EL (cell line): ENCODE results near the gene IGIP.
"Not testable (repeated sequence)": the region's sequence is repeated elsewhere in the genome, so short reads cannot be mapped to it uniquely, and the experiment has no call there.

Experiments
- DNase-seq: peaks from one replicate; pipeline ENCODE4 v3.0.0-alpha.2; 2016

The IGIP gene

DNA sequence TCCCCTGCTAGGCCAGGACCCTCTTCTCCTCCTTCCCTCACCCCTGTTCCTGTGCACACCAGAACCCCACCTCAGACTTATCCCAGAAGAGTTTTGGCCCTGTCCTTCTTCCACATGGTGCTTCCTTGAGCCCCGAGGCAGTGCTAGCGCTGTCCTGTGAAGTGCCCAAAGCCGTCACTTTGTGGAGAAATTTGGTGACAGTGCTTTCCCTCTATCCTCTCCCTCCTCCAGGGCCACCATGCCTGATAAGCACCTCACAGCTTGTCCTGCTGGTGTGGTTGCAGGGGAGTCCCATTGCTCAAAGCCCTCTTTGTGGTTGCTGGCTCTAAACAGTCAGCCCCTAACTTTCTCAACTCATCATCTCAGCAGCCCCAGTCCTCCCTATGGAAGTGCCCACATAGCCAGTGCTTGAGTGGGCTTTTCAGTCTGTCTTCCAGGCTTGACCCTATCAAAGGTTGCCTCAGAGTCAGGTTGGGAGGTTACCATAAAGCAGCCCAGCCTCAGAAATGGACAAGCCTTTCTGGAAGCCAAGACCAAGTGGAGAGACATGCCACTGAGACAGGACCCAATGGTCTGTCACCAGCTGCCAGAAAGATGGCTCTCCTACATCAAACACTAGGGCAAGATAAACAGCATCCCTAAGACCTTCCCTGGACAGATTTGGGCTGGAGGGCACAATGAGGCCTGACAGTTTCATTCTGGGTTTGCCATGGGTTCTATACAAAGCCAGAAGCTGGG lies 18.0 kb downstream of the IGIP start:
- no peak for DNase-seq

DNA sequence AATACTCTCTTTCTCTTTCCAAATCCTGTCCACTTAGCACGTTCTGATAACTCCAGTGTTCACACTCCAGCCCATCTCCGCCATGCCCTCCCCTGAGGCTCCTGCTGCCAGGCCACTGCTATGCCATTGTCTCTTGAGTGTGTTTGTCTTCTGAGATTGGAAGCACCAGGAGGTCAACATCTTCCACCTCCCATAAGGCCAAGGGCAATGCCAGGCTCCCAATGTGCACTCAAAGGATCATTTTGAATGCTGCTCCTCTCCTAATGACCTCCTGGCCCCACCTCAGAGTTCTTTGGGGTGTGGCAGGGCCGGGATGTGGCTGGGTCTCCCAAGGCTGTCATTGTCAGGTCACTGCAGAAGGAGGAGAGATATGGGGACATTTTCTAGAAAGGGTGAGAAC lies 19.5 kb downstream of the IGIP start:
- DNase-seq, result no peak

DNA sequence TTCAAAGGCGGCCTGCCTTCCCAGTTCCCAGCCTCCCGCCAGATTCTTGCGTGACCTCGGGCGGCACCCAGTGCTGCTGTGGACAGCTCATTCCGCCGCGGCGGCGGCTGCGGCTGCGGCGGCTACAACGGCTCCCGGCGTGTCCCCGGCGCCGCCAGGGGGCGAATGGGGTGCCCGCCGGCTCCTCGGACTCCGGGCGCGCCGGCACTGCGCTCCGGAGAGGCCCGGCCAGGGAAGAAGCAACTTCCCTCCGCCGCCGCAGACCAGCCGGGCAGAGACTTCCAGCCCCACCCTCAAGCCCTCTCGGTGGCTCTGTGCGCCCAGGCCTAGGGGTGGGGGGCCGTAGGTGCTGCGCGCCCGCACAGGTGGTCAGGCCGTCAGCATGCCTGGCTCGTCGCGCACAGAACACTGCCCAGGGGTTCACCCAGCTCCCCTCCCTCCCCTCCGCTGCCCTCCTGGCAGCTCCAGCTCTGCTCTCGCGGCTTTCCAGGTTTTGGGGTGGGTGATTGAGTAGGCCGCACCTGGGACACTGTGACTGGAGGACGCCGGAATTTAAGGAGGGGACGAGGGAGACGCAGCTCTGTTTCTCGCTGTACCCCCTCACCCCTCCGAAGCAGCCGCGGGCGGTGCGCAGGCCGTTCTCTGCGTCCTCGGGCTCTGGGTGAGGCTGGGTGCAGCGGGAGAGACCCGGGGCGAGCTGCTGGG lies 20.2 kb downstream of the IGIP start:
- peak; percentile 78 for DNase-seq

DNA sequence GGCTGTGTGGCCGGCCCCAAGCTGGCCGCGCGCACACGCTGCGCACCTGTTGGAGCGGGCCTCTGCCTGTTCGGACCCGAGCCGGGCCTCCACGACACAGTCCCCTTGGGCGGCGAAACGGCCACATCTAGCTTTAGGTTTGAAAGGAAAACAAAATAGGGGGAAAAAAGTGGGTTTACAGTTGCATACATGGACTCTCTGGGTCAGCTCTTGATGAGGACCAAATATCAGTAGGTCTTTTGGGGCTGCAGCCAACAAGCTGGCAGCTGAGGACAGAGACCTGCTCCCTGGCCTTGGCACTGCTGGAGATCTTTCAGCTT lies 20.7 kb downstream of the IGIP start:
- no peak for DNase-seq

DNA sequence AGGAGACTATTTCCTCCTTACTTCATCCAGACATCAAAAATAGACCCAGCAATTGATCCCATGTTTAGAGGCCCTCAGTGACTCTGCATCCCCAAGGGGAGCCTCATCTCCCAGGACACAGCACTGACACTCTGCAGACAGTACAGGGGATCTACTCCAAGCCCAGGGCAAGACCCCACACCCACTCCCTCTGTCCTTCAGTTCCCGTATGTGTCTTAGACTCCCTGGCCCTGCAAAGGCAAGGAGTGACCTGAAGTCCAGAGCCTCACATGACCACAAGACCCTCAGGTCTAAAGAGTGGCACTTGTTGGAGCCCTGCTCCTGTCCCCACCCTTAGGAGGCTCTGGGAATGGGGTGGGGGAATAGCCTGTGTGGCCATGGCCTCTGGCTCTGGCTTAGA lies 21.7 kb downstream of the IGIP start:
- DNase-seq, result no peak

DNA sequence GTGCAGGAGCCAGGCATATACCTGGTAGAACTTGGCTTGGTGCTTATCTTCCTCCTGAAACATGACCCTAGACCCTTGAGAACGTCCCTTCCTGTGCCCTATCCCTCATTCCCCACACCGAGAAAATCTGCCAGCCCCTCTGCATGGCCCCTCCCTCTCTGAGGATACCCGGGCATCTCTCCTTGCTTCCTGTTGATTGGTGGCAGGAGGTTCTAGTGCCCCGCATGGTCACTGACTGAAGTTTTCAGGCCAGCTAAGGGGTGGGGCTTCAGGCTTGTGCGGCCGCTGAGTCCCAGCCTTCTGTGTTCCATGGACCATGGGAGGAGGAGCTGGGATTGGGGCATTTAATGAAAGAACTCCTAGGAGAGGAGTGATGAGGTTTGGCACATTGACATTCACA lies 22.8 kb downstream of the IGIP start:
- DNase-seq, result no peak

DNA sequence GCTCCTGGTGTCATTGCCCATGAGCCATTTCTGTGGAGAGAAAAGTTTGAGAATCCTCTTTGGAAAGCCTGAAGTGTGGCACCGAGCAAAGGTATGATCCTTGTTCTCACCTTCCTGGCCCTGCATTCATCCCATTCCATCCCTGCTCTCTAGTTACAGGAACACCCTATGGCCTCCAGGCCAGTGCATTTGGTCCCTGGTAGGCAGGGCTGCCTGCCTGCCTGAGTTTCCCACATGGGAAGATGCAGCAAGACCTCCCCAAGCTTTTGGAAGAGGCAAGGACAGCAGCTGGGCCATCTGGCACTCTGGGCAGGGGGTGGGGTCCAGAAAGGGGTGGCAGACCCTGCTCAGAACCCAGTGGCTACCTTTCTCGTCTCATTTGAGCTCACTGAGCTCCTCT lies 24.5 kb downstream of the IGIP start:
- no peak for DNase-seq

DNA sequence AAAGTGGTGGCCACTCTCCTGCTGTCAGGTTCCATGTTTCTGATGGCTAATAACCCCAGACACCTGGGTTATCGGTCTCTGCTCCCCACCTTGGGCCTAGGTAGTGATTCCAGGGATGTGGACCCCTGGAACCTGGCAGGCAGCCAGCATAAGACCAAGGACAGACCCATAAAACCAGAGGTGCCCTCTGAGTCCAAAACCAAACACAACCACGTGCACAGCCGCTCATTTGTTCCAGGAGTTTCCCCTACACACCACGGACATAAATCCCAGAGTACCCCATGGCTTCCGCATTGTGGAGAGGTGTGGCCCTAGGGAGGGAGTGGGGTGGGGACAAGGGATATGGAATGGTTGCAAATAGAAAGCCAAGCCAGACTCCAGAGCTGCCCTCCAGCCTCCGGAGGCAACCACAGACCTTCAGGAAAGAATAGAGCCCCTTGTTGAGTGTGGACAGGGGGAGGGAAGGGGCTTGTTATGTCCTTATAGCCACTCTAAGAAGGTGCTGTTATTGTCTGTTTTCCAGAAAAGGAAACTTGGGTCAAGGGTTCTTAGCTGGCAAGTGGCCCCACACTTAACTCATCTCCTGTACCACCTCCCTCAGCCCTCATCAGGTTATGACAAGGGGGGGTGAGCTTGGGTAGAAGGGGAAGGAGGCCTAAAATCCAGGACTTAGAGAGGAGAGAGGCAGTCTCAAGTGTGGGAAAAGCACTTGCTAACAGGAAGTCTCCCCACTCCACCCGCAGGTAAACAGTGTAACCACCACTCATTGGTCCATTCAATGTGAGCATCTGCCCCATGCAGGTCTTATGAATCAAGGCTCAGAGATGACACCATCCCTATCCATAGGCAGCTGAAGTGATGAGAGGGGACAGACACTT lies 25.6 kb downstream of the IGIP start:
- DNase-seq, result no peak

DNA sequence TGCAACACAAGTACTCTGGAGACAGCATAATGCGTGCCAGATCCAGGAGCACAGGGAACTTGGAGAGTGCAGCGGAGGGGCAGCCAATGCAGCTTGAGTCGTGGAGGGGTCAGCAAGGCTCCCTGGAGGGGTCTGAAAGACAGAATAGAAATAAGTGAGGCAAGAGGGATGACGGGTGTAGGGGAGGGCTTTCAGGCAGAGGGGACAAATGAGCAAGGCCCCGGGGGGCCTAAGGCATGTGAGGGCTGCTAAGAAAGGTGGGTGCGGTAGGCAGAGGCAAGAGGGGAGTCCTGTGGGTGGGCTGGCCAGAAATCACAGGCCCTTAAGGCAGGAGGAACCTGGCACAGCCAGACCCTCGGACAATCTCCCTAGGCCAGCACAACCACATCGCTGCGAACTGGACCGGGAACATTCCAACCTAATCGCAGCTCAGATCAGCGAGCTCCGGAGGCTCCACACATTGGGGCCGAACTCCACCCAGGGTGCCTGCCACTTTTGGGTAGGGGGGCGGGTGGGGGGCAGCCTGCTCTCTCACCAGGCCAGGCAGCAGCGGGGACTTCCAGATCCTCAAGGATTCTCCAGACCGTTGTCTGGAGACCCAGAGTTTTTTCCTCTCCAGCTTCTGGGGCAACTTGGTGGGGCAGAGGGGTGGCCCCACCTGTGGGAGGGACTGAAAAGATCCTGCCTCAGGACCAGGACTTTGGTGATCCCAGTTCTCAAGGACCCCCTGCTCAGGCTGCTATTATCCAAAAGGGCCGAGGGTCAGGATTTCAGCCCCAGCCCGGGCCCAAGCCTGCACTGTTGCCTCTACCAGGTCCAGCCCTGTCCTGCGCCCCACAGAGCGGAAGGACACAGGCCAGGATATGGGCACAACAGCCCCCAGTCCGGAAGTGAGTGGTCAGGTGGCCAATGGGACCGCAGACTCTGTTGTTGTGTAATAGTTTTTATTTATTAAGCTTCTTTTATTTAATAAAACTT lies 26.6 kb downstream of the IGIP start:
- DNase-seq, result no peak

DNA sequence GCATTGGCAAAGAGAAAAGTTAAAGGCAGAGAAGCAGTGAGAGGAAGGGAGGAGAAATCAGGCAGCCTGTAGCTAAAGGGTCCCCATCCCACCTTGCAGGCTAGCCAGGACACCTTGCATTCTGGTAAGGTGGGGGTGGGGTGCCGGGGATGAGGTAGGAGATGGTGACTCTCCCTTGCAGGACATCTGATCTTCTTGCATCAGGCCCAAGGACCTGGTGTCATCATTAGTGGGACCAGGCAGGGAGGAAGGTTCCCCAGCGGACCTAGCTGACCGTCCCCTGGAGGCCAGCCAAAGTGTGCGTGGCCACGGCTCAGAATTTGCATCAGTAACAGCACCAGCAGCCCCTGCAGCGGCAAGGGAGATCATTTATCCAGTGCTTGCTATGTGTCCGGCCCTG lies 27.5 kb downstream of the IGIP start:
- no peak for DNase-seq

DNA sequence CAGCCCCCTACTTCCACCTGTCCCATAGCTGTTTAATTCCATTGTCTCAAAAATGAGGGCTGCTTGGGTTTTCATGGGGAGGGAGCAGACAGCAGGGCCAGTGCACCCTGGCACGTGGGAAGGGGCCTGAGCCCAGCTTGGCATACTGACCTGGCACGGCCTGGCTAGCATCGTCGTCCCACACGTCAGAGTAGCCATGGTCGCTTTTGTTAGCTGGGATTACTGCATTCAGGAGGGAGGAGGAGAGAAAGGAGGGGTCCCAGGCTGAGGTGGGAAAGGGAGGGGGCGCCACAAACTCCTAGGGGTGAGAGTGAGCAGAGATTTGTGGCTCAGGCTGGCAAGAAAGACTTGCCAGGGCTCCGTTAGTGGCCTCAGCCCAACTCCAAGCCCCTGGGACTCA lies 28.2 kb downstream of the IGIP start:
- no peak for DNase-seq

DNA sequence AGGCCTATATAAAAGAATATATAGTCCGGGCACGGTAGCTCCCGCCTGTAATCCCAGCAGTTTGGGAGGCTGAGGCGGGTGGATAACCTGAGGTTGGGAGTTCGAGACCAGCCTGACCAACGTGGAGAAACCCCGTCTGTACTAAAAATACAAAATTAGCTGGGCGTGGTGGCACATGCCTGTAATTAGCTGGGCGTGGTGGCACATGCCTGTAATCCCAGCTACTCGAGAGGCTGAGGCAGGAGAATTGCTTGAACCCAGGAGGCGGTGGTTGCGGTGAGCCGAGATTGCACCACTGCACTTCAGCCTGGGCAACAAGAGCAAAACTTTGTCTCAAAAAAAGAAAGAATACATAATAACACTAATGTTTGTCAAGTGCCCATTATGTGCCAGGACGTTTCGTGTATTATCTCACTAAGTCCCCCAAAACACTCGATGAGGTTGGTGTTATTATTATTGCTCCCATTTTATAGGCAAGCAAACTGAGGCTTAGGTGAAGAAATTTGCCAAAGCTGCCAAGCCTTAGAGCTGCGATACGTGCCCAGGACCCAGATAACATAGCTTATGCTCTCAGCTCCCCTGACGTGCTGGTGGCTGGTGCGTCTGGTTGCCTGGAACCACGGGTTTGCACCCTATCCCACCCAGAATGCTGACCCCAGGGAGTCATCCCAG lies 29.1 kb downstream of the IGIP start:
- not testable (repeated sequence) for DNase-seq

DNA sequence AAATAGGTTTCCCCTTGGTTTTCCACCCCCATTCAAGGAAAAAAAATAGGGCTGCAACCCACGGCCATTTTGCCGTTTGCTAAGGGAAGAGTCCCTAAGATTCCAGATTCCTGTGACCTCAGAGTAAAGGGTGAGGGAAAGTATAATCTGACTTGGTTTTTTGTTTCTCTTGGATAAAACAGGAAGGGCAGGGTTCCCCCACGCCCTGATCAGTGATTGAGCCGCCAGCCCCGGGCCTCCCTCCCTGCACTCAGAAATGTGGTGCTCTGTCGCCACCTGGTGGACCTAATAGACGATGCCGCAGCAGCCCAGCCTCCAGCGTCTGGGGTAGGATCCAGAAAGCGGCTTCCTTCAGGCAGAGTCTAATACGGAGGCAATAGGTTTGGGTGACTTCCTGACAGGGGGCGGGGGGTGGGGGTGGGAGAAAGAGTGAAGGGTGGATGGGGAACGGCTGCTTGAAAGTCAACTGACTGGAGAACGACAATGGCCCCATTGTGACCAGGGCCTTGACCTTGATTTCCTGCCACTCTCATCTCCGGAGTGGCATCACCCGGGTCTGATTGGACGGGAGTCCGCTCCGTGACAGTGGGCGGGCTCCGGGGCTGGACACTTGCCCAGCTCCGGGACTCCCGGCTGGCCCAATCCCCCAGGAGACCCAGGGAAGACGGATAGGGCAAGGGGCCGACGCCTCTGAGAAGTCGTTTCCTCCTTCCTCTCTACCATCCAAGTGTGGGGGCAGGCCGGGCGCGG lies 31.5 kb downstream of the IGIP start:
- peak; percentile 85 for DNase-seq

DNA sequence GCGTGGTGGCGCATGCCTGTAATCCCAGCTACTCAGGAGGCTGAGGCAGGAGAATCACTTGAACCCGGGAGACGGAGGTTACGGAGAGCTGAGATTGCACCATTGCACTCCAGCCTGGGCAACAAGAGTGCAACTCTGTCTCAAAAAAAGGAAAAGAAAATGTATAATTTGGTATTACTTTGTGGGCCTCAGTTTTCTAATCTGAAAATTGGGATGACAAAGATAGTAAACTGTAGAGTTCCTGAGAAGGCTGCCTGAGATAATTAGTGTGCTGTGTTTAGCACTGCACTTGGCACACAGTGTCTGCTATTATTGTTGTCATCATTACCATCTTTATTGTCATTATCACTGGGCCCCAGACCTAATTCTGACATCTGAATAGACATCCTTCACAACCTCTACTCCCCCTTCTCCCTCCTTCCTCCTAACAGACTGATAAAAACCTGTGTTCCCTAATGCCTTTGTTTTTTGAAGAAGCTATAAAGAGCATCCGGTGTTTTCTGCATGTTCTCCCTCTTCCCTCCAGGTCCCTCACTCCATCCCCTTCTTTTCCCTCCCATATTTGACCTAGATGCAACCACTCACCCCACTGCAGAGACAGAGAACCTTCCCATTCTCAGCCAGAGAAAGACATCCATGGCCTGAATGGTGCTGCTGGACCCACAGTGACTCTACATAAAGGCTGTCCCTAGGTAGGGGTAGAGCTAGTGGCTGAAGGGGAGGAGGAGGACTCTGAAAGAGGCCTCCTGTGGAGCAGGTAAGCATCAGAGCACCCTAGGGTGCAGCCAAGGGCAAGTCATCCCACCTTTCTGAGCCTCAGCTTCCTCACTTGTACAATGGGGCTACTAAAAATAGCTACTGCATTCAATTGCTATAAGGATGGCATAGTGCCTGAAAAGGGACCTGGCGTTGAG lies 33.5 kb downstream of the IGIP start:
- DNase-seq, result no peak

DNA sequence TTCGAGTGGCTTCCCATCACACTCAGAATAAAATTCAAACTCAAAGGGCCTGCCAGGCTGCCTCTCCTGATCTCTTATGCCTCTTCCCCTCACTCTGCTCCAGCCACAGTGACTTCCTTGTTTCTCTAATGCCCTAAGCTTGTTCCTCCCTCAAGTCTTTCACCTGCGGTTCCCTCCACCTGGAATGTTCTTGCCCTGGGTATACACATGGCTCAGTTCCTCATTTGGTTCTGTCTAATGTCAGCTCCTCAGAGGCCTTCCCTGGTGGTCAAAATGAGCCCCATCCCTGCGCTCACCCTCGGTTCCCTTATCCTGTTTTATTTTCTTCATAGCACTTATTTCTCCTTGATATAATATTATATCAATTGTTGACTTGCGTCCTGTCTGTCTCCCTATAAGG lies 36.5 kb downstream of the IGIP start:
- no peak for DNase-seq

DNA sequence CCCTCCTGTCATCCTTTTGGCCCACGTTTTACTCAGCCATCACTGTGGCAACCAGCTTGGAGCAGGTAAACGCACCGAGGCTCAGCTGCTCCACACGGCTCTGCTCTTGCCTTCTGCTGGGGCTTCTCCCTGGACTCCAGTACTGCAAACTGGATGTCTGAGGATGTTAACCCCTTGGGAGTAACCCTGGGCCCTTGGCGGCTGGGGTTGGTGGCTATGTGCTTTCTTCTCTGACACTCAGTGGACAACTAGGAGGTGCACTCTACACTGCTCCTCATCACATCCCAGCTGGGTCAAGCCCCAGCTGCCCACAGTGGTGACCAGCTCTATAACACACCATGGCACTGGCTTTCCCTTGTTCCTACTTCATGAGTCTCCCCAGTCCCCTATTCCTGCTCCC lies 37.0 kb downstream of the IGIP start:
- DNase-seq, result no peak

DNA sequence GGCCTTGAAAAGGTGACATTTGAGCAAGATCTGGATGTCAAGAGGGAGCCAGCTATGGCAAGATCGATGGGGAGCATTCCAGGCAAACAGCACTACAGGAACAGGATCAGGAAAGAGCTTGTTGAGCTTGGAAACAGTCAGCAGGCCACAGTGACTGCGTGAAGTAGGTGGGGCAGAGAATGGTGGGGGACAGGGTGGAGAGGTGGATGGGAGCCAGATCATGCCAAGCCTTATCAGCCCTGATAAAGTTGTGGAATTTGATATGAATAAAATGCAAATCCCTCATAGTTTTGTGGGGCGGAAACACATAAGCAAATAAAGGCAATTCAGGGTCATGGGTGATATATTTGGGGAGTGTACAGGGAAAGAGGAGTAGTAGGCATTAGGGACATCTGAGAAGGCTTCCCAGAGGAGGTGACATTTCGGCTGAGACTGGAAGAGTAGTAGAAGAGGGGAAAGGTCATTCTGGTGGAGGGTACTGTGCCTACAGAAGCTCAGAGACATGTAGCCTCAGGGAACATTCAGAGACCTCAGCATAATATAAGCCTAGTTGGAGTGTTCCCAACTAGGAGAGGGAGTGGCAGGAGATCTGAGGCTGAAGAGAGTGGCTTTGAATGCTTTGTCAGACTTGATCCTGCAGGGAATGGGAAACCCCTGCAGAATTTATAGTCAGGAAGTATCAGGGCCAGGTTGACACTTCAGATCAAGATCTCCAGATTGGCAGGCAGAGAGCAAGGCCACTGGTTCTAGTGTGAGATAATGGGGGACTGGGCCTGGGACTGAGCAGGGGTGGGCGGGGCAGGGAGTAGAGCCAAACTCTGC lies 39.6 kb downstream of the IGIP start:
- DNase-seq, result no peak

DNA sequence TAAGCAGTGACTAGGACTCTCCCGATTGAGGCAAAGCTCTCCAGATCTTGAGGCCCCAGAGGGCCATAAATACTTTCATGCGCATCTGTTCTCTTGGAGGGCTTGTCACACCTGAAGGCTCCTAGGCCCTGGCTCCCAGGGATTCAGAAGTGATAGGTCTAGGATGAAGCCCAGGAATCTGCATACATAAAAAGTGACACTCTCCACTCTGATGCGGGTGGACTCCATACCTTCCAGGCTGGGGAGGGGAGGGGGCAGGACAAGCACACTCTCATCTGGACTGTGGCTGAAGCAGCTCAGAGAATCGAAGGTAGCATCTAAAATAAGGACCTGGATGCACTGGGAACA lies 40.2 kb downstream of the IGIP start:
- DNase-seq, result no peak

DNA sequence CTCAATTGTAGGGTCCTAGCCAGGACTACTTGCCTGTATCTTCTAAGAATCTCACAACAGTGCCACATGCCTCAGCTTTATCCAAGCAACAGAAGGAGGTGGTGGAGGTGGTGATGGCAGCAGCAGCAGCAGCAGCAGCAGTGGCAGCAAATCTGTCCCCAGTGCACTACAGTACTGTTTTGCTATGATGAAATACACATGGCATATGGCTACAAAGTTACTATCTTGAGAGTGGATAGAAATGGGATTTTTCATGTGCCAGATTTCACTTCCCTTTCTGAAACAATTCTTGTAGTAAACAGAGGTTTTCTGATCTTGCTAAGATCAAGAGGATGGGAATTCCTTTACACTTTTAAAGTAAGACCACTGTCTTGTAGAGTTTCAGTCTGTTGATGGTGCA lies 41.2 kb downstream of the IGIP start:
- no peak for DNase-seq
